Femur (tissue), 1 donor: ENCODE measurements around the gene ADCY2.

ENCODE experiments used
- DNase-seq: peaks from one replicate; pipeline ENCODE4 v3.0.0-alpha.2; 2017

Gene ADCY2

DNA sequence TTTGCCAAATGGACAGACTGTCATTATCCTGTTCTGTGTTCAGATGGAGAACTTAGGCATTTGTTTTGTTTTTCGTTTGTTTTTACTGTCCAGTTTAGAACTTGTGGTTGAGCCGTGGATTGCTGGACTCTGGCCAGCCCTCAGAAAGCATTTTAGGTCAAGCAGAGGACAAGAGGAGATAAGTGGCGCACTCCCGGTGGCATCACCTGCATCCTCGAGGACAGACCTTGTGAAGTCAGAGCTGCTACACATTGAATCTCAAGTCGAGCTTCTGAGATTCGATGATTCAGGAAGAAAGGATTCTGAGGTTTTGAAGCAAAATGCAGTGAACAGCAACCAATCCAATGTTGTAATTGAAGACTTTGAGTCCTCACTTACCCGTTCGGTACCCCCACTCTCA lies 481.9 kb downstream of the ADCY2 start:
- DNase-seq: no peak

DNA sequence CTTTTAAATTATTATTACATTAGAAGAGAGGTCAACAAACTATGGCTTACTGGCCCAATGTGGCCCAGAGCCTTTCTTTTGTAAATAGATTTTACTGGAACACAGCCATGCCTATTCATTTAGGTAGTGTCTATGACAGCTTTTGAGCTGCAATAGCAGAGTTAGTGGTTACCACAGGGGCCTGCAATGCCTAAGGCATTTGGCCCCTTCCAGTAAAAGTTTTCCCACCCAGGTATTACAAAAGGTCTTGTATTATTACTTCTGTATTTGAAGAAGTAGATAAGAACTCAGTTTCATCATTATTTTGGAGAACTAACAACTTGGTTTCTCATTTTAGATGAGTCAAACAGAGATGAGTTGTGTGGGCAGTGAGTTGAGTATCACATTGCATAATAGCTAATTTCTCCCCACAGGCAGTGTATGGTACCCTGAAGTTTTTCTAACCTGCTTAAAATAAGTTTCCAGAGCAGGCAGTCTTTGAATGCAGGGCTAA lies 482.5 kb downstream of the ADCY2 start:
- DNase-seq: no peak
